Panc1 (cell line): ENCODE results near the gene FAM120B. TPM values are rescaled to one million over a fixed set of nuclear protein-coding genes. Genes with fewer than 3 reads are reported as not detected.

ENCODE experiments used
- ATAC-seq: fragments of 200-7000 bp; cut with Tn5 transposase; 2 replicates; pipeline ENCODE4 v1.9.1; 2020; ENCODE audit warnings: mild to moderate bottlenecking, moderate library complexity
- BruUV-seq: library from RNA; stranded (reverse); fragments of 400-500 nt; replicated peaks from 2 replicates; lab custom pipeline; 2021; lab: Mats Ljungman, UMichigan
- CTCF ChIA-PET: fragments of 300-600 bp; sonication (Branson Sonifier 250); formaldehyde crosslinking; loops from one replicate; lab custom pipeline; 2022; ENCODE audit warnings: antibody characterized with exemption; lab: Charles Lee
- POLR2A ChIA-PET: fragments of 300-600 bp; sonication (Branson Sonifier 250); formaldehyde crosslinking; loops from one replicate; lab custom pipeline; 2022; ENCODE audit warnings: antibody characterized with exemption; lab: Charles Lee
- DNase-seq: peaks from one replicate; pipeline ENCODE4 v3.0.0-alpha.2; 2010; ENCODE audit warnings: low read depth, low spot score
- H3K27ac ChIP-seq: 2 replicates; pipeline ENCODE4 v1.5.1; 2011; ENCODE audit warnings: mild to moderate bottlenecking, low read length, inconsistent platforms
- H3K27me3 ChIP-seq: fragments of 200-500 bp; sonication (Bioruptor generic); 2 replicates; pipeline ENCODE4 v1.6.0; 2014; ENCODE audit warnings: low read length, inconsistent platforms; ENCODE audit not compliant: control insufficient read depth, insufficient read depth
- H3K36me3 ChIP-seq: fragments of 200-500 bp; sonication (Bioruptor generic); 2 replicates; pipeline ENCODE4 v1.5.1; 2014; ENCODE audit warnings: inconsistent platforms, mild to moderate bottlenecking, low read length, moderate library complexity; ENCODE audit not compliant: control insufficient read depth, insufficient read depth
- H3K4me1 ChIP-seq: 2 replicates; pipeline ENCODE4 v1.5.1; 2011; ENCODE audit warnings: inconsistent platforms, mild to moderate bottlenecking, low read length, moderate library complexity; ENCODE audit not compliant: control insufficient read depth, insufficient read depth
- H3K4me3 ChIP-seq, 2 experiments: 2 replicates each; pipeline ENCODE4 v1.5.1; 2011 to 2012; ENCODE audit warnings: low read depth in 2 of 2, low read length in 2 of 2, mild to moderate bottlenecking in 2 of 2, inconsistent platforms in 1 of 2, moderate library complexity in 1 of 2
- H3K9me3 ChIP-seq: fragments of 200-500 bp; sonication (Bioruptor generic); 2 replicates; pipeline ENCODE4 v1.5.1; 2014; ENCODE audit warnings: low read depth, mild to moderate bottlenecking, inconsistent platforms, low read length, moderate library complexity; ENCODE audit not compliant: control insufficient read depth, insufficient read depth
- CTCF ChIP-seq: fragments of 450-650 bp; IDR thresholded peaks from 2 replicates; pipeline ENCODE4 v1.5.1; 2017; ENCODE audit warnings: mild to moderate bottlenecking
- POLR2AphosphoS5 ChIP-seq: IDR thresholded peaks from 2 replicates; pipeline ENCODE4 v1.6.1; 2012; ENCODE audit warnings: mild to moderate bottlenecking, low read depth, low read length, moderate library complexity
- REST ChIP-seq, 2 experiments: IDR thresholded peaks; 2 replicates each; pipeline ENCODE4 v1.6.1; 2011 to 2012; ENCODE audit warnings: low read depth in 2 of 2, control low read depth in 1 of 2, low read length in 1 of 2, mild to moderate bottlenecking in 1 of 2, moderate library complexity in 1 of 2; ENCODE audit not compliant: insufficient read depth in 1 of 2
- SIN3A ChIP-seq: IDR thresholded peaks from 2 replicates; pipeline ENCODE4 v1.6.1; 2012; ENCODE audit warnings: low read depth, mild to moderate bottlenecking, low read length, moderate library complexity, borderline replicate concordance; ENCODE audit not compliant: insufficient read depth
- TCF7L2 ChIP-seq: IDR thresholded peaks from 2 replicates; pipeline ENCODE4 v1.6.1; 2011; ENCODE audit warnings: mild to moderate bottlenecking, low read depth, low read length, inconsistent platforms
- in situ Hi-C: cut with HindIII; loops from 2 replicates; pipeline ENCODE4 v1.10.0; 2016; ENCODE audit warnings: low sequenced_read_pairs, low pct_unique_long_range_greater_than_20kb
- intact Hi-C: fragments of 100-400 bp; cut with micrococcal nuclease; formaldehyde crosslinking; loops from one replicate; pipeline ENCODE4 v1.10.0; 2022; ENCODE audit not compliant: unreplicated experiment
- total RNA-seq: library from RNA; stranded (reverse); gene quantifications from one replicate; pipeline ENCODE4 v1.2.1, GENCODE V29; 2021; ENCODE audit not compliant: unreplicated experiment

FAM120B gene
- total RNA-seq, 1 experiment from 2014 or later = 38.0 TPM

- Histone ChIP-seq H3K9me3 (peaks cover 8% of the 10 kb centered on the region; the same call in 1 of the 2 replicates), H3K27ac (no peak overlapping the region), H3K27me3 (no peaks in the 10 kb centered on the region), H3K4me3 (no peak overlapping the region), H3K4me1 (peaks cover 14% of the 10 kb centered on the region), H3K36me3 (no peaks in the 10 kb centered on the region)
- DNase-seq = no peak
- in situ Hi-C loops = no loop called here
- intact Hi-C loops = no loop called here
- TF ChIP-seq CTCF (no peak), POLR2AphosphoS5 (no peak), REST (IDR thresholded peaks at IDR 0.05; ENCODE audit: insufficient read depth in 1 of 2, low read depth in 2 of 2, low read length in 1 of 2) (no peak), SIN3A (no peak), TCF7L2 (no peak)
- BruUV-seq = no TSS peak
- POLR2A ChIA-PET = no interaction called here
- CTCF ChIA-PET = no interaction called here
- no peak for ATAC-seq
Observed at GRCh38 chr6:170346649-170347048, 40.1 kb downstream of the FAM120B start.

DNA sequence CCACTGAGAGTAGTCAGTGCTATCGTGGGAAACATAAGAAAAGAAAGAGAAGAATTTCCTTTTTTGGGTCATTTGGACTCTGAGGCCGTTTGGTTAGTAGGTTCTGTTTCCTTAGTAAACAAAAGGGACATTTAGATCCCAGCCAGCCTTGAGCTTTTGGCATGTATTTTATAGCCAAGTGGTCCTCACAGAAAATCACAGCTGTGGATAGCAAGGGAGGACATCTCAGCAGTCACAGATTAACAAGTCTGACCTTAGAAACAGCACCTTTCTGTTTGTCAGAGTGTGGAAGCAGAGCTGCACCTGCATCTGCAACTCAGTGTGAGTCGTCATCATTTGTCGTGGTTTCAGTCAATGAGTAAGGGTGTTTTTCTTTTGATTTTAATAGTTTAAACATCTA is 40.5 kb downstream of the FAM120B start:
- BruUV-seq = no TSS peak
- TF ChIP-seq REST (IDR thresholded peaks at IDR 0.05; ENCODE audit: insufficient read depth in 1 of 2, low read depth in 2 of 2, low read length in 1 of 2) (no peak), POLR2AphosphoS5 (no peak), TCF7L2 (no peak), CTCF (no peak)
- no peak for ATAC-seq
- ChIA-PET POLR2A (no interaction called here), CTCF (no interaction called here)
- Histone ChIP-seq H3K27me3 (no peaks in the 10 kb centered on the region), H3K4me1 (peaks cover 14% of the 10 kb centered on the region), H3K27ac (no peak overlapping the region), H3K9me3 (peaks cover 8% of the 10 kb centered on the region; the same call in 1 of the 2 replicates), H3K4me3 (no peak overlapping the region), H3K36me3 (no peaks in the 10 kb centered on the region)
- in situ Hi-C loops (no loop called here), intact Hi-C loops (no loop called here)
- no peak for DNase-seq
